HepG2 (cell line): ENCODE measurements around the gene PAQR5. TPM values are rescaled to one million over a fixed set of nuclear protein-coding genes. Genes with fewer than 3 reads are reported as not detected.

Source experiments
- CBX1 ChIP-seq: IDR thresholded peaks from one replicate; pipeline ENCODE4 v1.6.1; 2016; ENCODE audit warnings: antibody characterized with exemption, low read depth
- CHCHD3 ChIP-seq: sonication (generic); formaldehyde crosslinking; IDR thresholded peaks from 2 replicates; pipeline ENCODE4 v1.8.0; 2022; ENCODE audit warnings: mild to moderate bottlenecking, missing genetic modification reagents, moderate library complexity
- ELF3 ChIP-seq: IDR thresholded peaks from 2 replicates; pipeline ENCODE4 v1.6.1; 2016; ENCODE audit warnings: missing genetic modification reagents, missing compliant biosample characterization
- FUBP1 ChIP-seq: sonication (generic); formaldehyde crosslinking; IDR thresholded peaks from 2 replicates; pipeline ENCODE4 v1.5.1; 2020; ENCODE audit warnings: missing genetic modification reagents, mild to moderate bottlenecking, borderline replicate concordance
- IRF1 ChIP-seq: sonication (generic); formaldehyde crosslinking; IDR thresholded peaks from 2 replicates; pipeline ENCODE4 v1.4.0; 2020; ENCODE audit warnings: low read depth, mild to moderate bottlenecking, missing genetic modification reagents
- NCOA2 ChIP-seq: sonication (generic); formaldehyde crosslinking; IDR thresholded peaks from 2 replicates; pipeline ENCODE4 v1.8.0; 2022; ENCODE audit warnings: inconsistent platforms
- NONO ChIP-seq, 2 experiments: fragments of 450-650 bp in 1 of 2; sonication (generic) in 1 of 2; formaldehyde crosslinking in 1 of 2; IDR thresholded peaks in 1 of 2; conservative IDR thresholded peaks in 1 of 2; 2 replicates each; pipeline versions ENCODE4 v1.6.1 to v1.8.0; 2017 to 2022; ENCODE audit warnings: mild to moderate bottlenecking in 1 of 2, missing genetic modification reagents in 1 of 2, moderate library complexity in 1 of 2
- PRMT3 ChIP-seq: sonication (generic); formaldehyde crosslinking; IDR thresholded peaks from 2 replicates; pipeline ENCODE4 v1.8.1; 2022; ENCODE audit warnings: low read depth, mild to moderate bottlenecking, moderate library complexity, missing genetic modification reagents, borderline replicate concordance
- RAD21 ChIP-seq: fragments of 450-650 bp; formaldehyde crosslinking; IDR thresholded peaks from 2 replicates; pipeline ENCODE4 v1.5.0; 2020; ENCODE audit warnings: mild to moderate bottlenecking
- SAP130 ChIP-seq: IDR thresholded peaks from 2 replicates; pipeline ENCODE4 v1.6.1; 2016; ENCODE audit warnings: low read depth
- SRSF9 ChIP-seq: fragments of 200-400 bp; formaldehyde crosslinking; IDR thresholded peaks from 2 replicates; pipeline ENCODE4 v1.6.1; 2018; ENCODE audit warnings: borderline replicate concordance, mild to moderate bottlenecking, low read depth, low read length; ENCODE audit not compliant: insufficient read depth, poor library complexity, severe bottlenecking
- TAF15 ChIP-seq: fragments of 200-400 bp; formaldehyde crosslinking; IDR thresholded peaks from one replicate; pipeline ENCODE4 v1.6.1; 2018; ENCODE audit warnings: mild to moderate bottlenecking, low read depth, low read length; ENCODE audit not compliant: poor library complexity, severe bottlenecking
- XRCC5 ChIP-seq: fragments of 200-400 bp; formaldehyde crosslinking; optimal IDR thresholded peaks from 2 replicates; pipeline ENCODE3; 2017; ENCODE audit warnings: mild to moderate bottlenecking, low read length
- ZBTB33 ChIP-seq: sonication (generic); formaldehyde crosslinking; IDR thresholded peaks from 2 replicates; pipeline ENCODE4 v1.4.0; 2020; ENCODE audit warnings: missing genetic modification reagents
- ZFP82 ChIP-seq: sonication (generic); formaldehyde crosslinking; IDR thresholded peaks from 2 replicates; pipeline ENCODE4 v1.5.1; 2020; ENCODE audit warnings: mild to moderate bottlenecking, missing genetic modification reagents, borderline replicate concordance
- ZNF562 ChIP-seq: sonication (generic); formaldehyde crosslinking; IDR thresholded peaks from 2 replicates; pipeline ENCODE4 v1.8.0; 2022; ENCODE audit warnings: missing genetic modification reagents, borderline replicate concordance
- ZNF589 ChIP-seq: sonication (generic); formaldehyde crosslinking; conservative IDR thresholded peaks from 2 replicates; pipeline ENCODE4 v1.8.0; 2022; ENCODE audit warnings: mild to moderate bottlenecking, moderate library complexity, missing genetic modification reagents
- ZSCAN20 ChIP-seq: sonication (generic); formaldehyde crosslinking; IDR thresholded peaks from 2 replicates; pipeline ENCODE4 v1.4.0; 2020; ENCODE audit warnings: missing genetic modification reagents, mild to moderate bottlenecking, borderline replicate concordance
- polyA plus RNA-seq, 8 experiments: library from polyadenylated mRNA; depleted of rRNA in 3 of 8; stranded (reverse) in 7 of 8; unstranded in 1 of 8; fragments of >200 nt; fragmentation: Illumina TruSeq in 4 of 8; extraction: Trizol in 4 of 8; gene quantifications; 2 replicates each; pipeline versions ENCODE4 v1.2.1 to v1.2.3, GENCODE V29; 2011 to 2016; ENCODE audit warnings: low read depth in 4 of 8, missing spikeins in 1 of 8, mixed read lengths in 1 of 8; ENCODE audit not compliant: insufficient read depth in 1 of 8
- total RNA-seq, 5 experiments: library from RNA; depleted of rRNA; stranded (reverse); fragments of >200 nt; fragmentation: Illumina TruSeq; extraction: Trizol; gene quantifications; 2 replicates each; pipeline ENCODE4 v1.2.3, GENCODE V29; 2016; ENCODE audit warnings: low read depth in 1 of 5
- TF ChIP-seq, protein P1 (sequence below): conservative IDR thresholded peaks from 2 replicates; pipeline ENCODE4 v1.6.1; 2018; ENCODE audit warnings: missing genetic modification reagents
- TF ChIP-seq, protein P2 (sequence below): sonication (generic); formaldehyde crosslinking; IDR thresholded peaks from 2 replicates; pipeline ENCODE4 v1.8.1; 2022; ENCODE audit warnings: mild to moderate bottlenecking, missing genetic modification reagents
- TF ChIP-seq, protein P3 (sequence below): sonication (generic); IDR thresholded peaks from 2 replicates; pipeline ENCODE4 v1.6.1; 2016; ENCODE audit warnings: low read depth, borderline replicate concordance

Gene PAQR5
- total and polyA plus RNA-seq, 2 of the 13 experiments (the other 11 are each of a cell fraction or from before 2014, with no cell fraction given) = 0.53 to 1.3 TPM

- TF ChIP-seq SAP130 = peak; percentile 33; the same call in 1 of the 2 replicates
- no peak for TF ChIP-seq PRMT3
- TF ChIP-seq FUBP1 (CRISPR knock-in tag) = no peak
- no peak for TF ChIP-seq ZSCAN20 (CRISPR knock-in tag)
- TF ChIP-seq, protein P1, sequence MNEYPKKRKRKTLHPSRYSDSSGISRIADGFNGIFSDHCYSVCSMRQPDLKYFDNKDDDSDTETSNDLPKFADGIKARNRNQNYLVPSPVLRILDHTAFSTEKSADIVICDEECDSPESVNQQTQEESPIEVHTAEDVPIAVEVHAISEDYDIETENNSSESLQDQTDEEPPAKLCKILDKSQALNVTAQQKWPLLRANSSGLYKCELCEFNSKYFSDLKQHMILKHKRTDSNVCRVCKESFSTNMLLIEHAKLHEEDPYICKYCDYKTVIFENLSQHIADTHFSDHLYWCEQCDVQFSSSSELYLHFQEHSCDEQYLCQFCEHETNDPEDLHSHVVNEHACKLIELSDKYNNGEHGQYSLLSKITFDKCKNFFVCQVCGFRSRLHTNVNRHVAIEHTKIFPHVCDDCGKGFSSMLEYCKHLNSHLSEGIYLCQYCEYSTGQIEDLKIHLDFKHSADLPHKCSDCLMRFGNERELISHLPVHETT = no peak
- TF ChIP-seq CBX1 = no peak
- TF ChIP-seq, protein P2, sequence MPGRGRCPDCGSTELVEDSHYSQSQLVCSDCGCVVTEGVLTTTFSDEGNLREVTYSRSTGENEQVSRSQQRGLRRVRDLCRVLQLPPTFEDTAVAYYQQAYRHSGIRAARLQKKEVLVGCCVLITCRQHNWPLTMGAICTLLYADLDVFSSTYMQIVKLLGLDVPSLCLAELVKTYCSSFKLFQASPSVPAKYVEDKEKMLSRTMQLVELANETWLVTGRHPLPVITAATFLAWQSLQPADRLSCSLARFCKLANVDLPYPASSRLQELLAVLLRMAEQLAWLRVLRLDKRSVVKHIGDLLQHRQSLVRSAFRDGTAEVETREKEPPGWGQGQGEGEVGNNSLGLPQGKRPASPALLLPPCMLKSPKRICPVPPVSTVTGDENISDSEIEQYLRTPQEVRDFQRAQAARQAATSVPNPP (CRISPR knock-in tag) = no peak
- peak; percentile 26 for TF ChIP-seq XRCC5
- TF ChIP-seq ZNF589 (CRISPR knock-in tag) = no peak
- no peak for TF ChIP-seq ZNF562 (CRISPR knock-in tag)
- TF ChIP-seq NCOA2 (CRISPR knock-in tag) = no peak
- no peak for TF ChIP-seq ZFP82 (CRISPR knock-in tag)
- TF ChIP-seq SRSF9 = no peak
- 0 out of 2 replicates have a peak, but pooled peaks have one; percentile 33 for TF ChIP-seq ELF3 (CRISPR knock-in tag)
- no peak for TF ChIP-seq CHCHD3 (CRISPR knock-in tag)
- TF ChIP-seq IRF1 = no peak
- TF ChIP-seq, protein P3, sequence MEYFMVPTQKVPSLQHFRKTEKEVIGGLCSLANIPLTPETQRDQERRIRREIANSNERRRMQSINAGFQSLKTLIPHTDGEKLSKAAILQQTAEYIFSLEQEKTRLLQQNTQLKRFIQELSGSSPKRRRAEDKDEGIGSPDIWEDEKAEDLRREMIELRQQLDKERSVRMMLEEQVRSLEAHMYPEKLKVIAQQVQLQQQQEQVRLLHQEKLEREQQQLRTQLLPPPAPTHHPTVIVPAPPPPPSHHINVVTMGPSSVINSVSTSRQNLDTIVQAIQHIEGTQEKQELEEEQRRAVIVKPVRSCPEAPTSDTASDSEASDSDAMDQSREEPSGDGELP = no peak
- TF ChIP-seq TAF15 = no peak
- no peak for TF ChIP-seq ZBTB33 (CRISPR knock-in tag)
- no peak for TF ChIP-seq NONO (IDR thresholded peaks at IDR 0.05)
- no peak for TF ChIP-seq NONO (CRISPR knock-in tag; conservative IDR thresholded peaks at IDR 0.05)
- peak; percentile 85 for TF ChIP-seq RAD21 (CRISPR knock-in tag)
Observed at GRCh38 chr15:69394556-69395282, 96.0 kb downstream of the PAQR5 start (continued).
